ENCODE data around the gene NR0B2.

- TF ChIP-seq EZH2 (IDR thresholded peaks at IDR 0.05): no peak
- TF ChIP-seq CTCF (IDR thresholded peaks at IDR 0.05): no peak
Measured at GRCh38 chr1:26932531-26932930, 18.8 kb upstream of the NR0B2 start.

All from neural progenitor cell (in vitro differentiated cells).